HCT116 (cell line): ENCODE measurements around the gene PTPN9. TPM values are rescaled to one million over a fixed set of nuclear protein-coding genes. Genes with fewer than 3 reads are reported as not detected.

Source experiments
- ATAC-seq: fragments of 200-7000 bp; cut with Tn5 transposase; 2 replicates; pipeline ENCODE4 v1.9.1; 2020; ENCODE audit warnings: mild to moderate bottlenecking, moderate library complexity
- BruUV-seq: library from RNA; stranded (reverse); fragments of 400-500 nt; replicated peaks from 2 replicates; lab custom pipeline; 2021; lab: Mats Ljungman, UMichigan
- CTCF ChIA-PET: fragments of 300-600 bp; sonication (Branson Sonifier 250); formaldehyde crosslinking; loops from one replicate; lab custom pipeline; 2021; ENCODE audit warnings: antibody characterized with exemption; lab: Charles Lee
- POLR2A ChIA-PET: fragments of 300-600, 350-600 bp; sonication (Branson Sonifier 250); formaldehyde crosslinking; loops from one replicate; lab custom pipeline; 2021; ENCODE audit warnings: antibody characterized with exemption; lab: Charles Lee
- RAD21 ChIA-PET, 2 experiments: fragments of 300-600 bp; sonication (Branson Sonifier 250); formaldehyde crosslinking; loops; one replicate each; lab custom pipeline; 2023; ENCODE audit warnings: low total read pairs in 2 of 2; ENCODE audit not compliant: uncharacterized antibody in 2 of 2, unreplicated experiment in 2 of 2, low non-redundant PET in 1 of 2; lab: Charles Lee
- DNase-seq: peaks from one replicate; pipeline ENCODE4 v3.0.0-alpha.2; 2010; ENCODE audit warnings: low read depth, low spot score
- H2AFZ ChIP-seq: fragments of 200-600 bp; shearing (Covaris generic), sonication (generic); 2 replicates; pipeline ENCODE4 v1.6.1; 2017; ENCODE audit warnings: low read depth, mixed run types, mixed read lengths, antibody characterized with exemption, low read length; ENCODE audit not compliant: poor library complexity, severe bottlenecking
- H3K27ac ChIP-seq: 2 replicates; pipeline ENCODE4 v1.5.1; 2012; ENCODE audit warnings: low read depth, low read length
- H3K27me3 ChIP-seq: fragments of 200-600 bp; sonication (generic); 2 replicates; pipeline ENCODE4 v1.6.1; 2016; ENCODE audit warnings: mixed run types, low read length, mixed read lengths; ENCODE audit not compliant: insufficient read depth
- H3K36me3 ChIP-seq, 2 experiments: fragments of 200-500 bp in 1 of 2; fragments of 200-600 bp in 1 of 2; sonication (Bioruptor generic) in 1 of 2; sonication (generic) in 1 of 2; 2 replicates each; pipeline versions ENCODE4 v1.5.1 to v1.6.1; 2014 to 2016; ENCODE audit warnings: low read length in 2 of 2, inconsistent platforms in 1 of 2, mixed read lengths in 1 of 2, mixed run types in 1 of 2; ENCODE audit not compliant: insufficient read depth in 2 of 2, control insufficient read depth in 1 of 2
- H3K4me1 ChIP-seq, 2 experiments: fragments of 200-600 bp in 1 of 2; sonication (generic) in 1 of 2; 2 replicates each; pipeline versions ENCODE4 v1.5.1 to v1.6.1; 2012 to 2017; ENCODE audit warnings: low read length in 2 of 2, inconsistent platforms in 1 of 2, mild to moderate bottlenecking in 1 of 2, mixed read lengths in 1 of 2, mixed run types in 1 of 2, moderate library complexity in 1 of 2; ENCODE audit not compliant: insufficient read depth in 2 of 2, control insufficient read depth in 1 of 2
- H3K4me2 ChIP-seq: fragments of 200-600 bp; sonication (generic); 2 replicates; pipeline ENCODE4 v1.6.1; 2017; ENCODE audit warnings: mixed run types, low read length, mixed read lengths
- H3K4me3 ChIP-seq, 2 experiments: fragments of 200-600 bp in 1 of 2; sonication (generic) in 1 of 2; replicated peaks in 1 of 2; 2 replicates each; pipeline ENCODE4 v1.5.1; 2011 to 2016; ENCODE audit warnings: low read length in 2 of 2, control low read depth in 1 of 2, low read depth in 1 of 2, mild to moderate bottlenecking in 1 of 2, mixed read lengths in 1 of 2, mixed run types in 1 of 2
- H3K79me2 ChIP-seq: fragments of 200-600 bp; sonication (generic); 2 replicates; pipeline ENCODE4 v1.6.1; 2017; ENCODE audit warnings: mild to moderate bottlenecking, mixed run types, low read length, moderate library complexity, mixed read lengths; ENCODE audit not compliant: insufficient read depth
- H3K9ac ChIP-seq: fragments of 200-600 bp; sonication (generic); 2 replicates; pipeline ENCODE4 v1.6.1; 2016; ENCODE audit warnings: low read length, mixed read lengths
- H3K9me2 ChIP-seq: fragments of 200-600 bp; sonication (generic), shearing (Covaris generic); 2 replicates; pipeline ENCODE4 v1.6.1; 2017; ENCODE audit warnings: mixed run types, mild to moderate bottlenecking, moderate library complexity; ENCODE audit not compliant: insufficient read depth
- H3K9me3 ChIP-seq, 2 experiments: fragments of 200-500 bp in 1 of 2; fragments of 200-600 bp in 1 of 2; sonication (Bioruptor generic) in 1 of 2; sonication (generic) in 1 of 2; 2 replicates each; pipeline ENCODE4 v1.6.1; 2014 to 2017; ENCODE audit warnings: low read length in 2 of 2, mixed read lengths in 2 of 2, inconsistent platforms in 1 of 2, low read depth in 1 of 2, mild to moderate bottlenecking in 1 of 2, mixed run types in 1 of 2, moderate library complexity in 1 of 2; ENCODE audit not compliant: control insufficient read depth in 1 of 2, insufficient read depth in 1 of 2
- H4K20me1 ChIP-seq: fragments of 200-600 bp; sonication (generic), shearing (Covaris generic); 2 replicates; pipeline ENCODE4 v1.6.1; 2017; ENCODE audit warnings: mixed run types, mild to moderate bottlenecking, moderate library complexity; ENCODE audit not compliant: insufficient read depth
- CBX3 ChIP-seq: IDR thresholded peaks from 2 replicates; pipeline ENCODE4 v1.6.1; 2012; ENCODE audit warnings: low read depth
- EGR1 ChIP-seq: IDR thresholded peaks from 2 replicates; pipeline ENCODE4 v1.6.1; 2012; ENCODE audit warnings: low read depth
- ELF1 ChIP-seq: IDR thresholded peaks from 2 replicates; pipeline ENCODE4 v1.6.1; 2012; ENCODE audit warnings: low read depth, borderline replicate concordance
- EZH2 ChIP-seq: fragments of 200-600 bp; sonication (generic); IDR thresholded peaks from 2 replicates; pipeline ENCODE4 v1.6.1; 2017; ENCODE audit warnings: antibody characterized with exemption, mixed run types
- FOSL1 ChIP-seq: IDR thresholded peaks from 2 replicates; pipeline ENCODE4 v1.6.1; 2012; ENCODE audit warnings: low read depth
- JUND ChIP-seq: IDR thresholded peaks from 2 replicates; pipeline ENCODE4 v1.6.1; 2012
- POLR2A ChIP-seq: IDR thresholded peaks from 2 replicates; pipeline ENCODE4 v1.7.0; 2011; ENCODE audit warnings: borderline replicate concordance; ENCODE audit not compliant: insufficient read depth, insufficient read length; ENCODE audit errors: extremely low read depth
- RAD21 ChIP-seq: IDR thresholded peaks from 2 replicates; pipeline ENCODE4 v1.6.1; 2012; ENCODE audit warnings: low read depth, mild to moderate bottlenecking
- SP1 ChIP-seq: IDR thresholded peaks from 2 replicates; pipeline ENCODE4 v1.6.1; 2012; ENCODE audit warnings: low read depth
- YY1 ChIP-seq: IDR thresholded peaks from 2 replicates; pipeline ENCODE4 v1.6.1; 2011; ENCODE audit warnings: low read length, low read depth, moderate library complexity, mild to moderate bottlenecking; ENCODE audit not compliant: insufficient replicate concordance; ENCODE audit errors: extremely low read depth
- ZNF274 ChIP-seq: fragments of 200-500 bp; sonication (Bioruptor generic); IDR thresholded peaks from 2 replicates; pipeline ENCODE4 v1.6.1; 2014; ENCODE audit warnings: mild to moderate bottlenecking, low read depth, low read length, inconsistent platforms
- intact Hi-C: fragments of 100-400 bp; cut with micrococcal nuclease; formaldehyde crosslinking; loops from 2 replicates; pipeline ENCODE4 v1.10.0; 2022
- total RNA-seq: library from RNA; stranded (reverse); gene quantifications from one replicate; pipeline ENCODE4 v1.2.1, GENCODE V29; 2021; ENCODE audit not compliant: unreplicated experiment
- TF ChIP-seq, protein P1 (sequence below): IDR thresholded peaks from 2 replicates; pipeline ENCODE4 v1.6.1; 2011; ENCODE audit warnings: mild to moderate bottlenecking, low read length, moderate library complexity; ENCODE audit not compliant: insufficient replicate concordance; ENCODE audit errors: extremely low read depth
- TF ChIP-seq, protein P2 (sequence below), 3 experiments: fragments of 200-600 bp in 1 of 3; sonication (generic) in 1 of 3; IDR thresholded peaks in 2 of 3; conservative IDR thresholded peaks in 1 of 3; 2 replicates each; pipeline ENCODE4 v1.5.1; 2012 to 2017; ENCODE audit warnings: low read depth in 2 of 3, low read length in 2 of 3, antibody characterized with exemption in 1 of 3, borderline replicate concordance in 1 of 3, control low read depth in 1 of 3, mild to moderate bottlenecking in 1 of 3, mixed read lengths in 1 of 3, mixed run types in 1 of 3, moderate library complexity in 1 of 3; ENCODE audit not compliant: insufficient read depth in 1 of 3

PTPN9 gene
- total RNA-seq, 1 experiment from 2014 or later = 21.1 TPM

DNA sequence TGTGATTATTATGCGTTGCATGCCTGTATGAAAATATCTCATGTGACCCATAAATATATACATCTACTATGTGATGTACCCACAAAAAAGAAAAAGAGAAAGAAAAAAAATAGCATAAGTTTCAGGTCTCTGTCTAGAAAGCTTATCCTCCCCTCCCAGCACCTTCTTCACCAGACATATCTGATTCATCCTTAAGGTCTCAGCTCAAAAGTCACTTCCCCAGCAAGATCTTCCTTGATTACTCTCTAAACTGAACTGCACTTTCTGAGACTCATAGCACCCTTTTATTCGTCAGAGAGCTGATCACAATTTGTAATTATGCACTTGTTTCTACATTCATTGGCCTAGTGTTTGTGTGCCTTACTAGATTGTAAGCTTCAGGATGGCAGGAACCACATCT lies 11.1 kb upstream of the PTPN9 start:
- Histone ChIP-seq H3K9me2 (no peaks in the 10 kb centered on the region), H4K20me1 (no peaks in the 10 kb centered on the region), H3K27ac (no peak overlapping the region), H3K4me2 (no peak overlapping the region), H3K36me3 (no peaks in the 10 kb centered on the region), H3K9ac (no peak overlapping the region), H3K4me1 (no peaks in the 10 kb centered on the region), H3K27me3 (no peaks in the 10 kb centered on the region), H3K9me3 (no peaks in the 10 kb centered on the region), H3K79me2 (no peaks in the 10 kb centered on the region), H2AFZ (no peak overlapping the region), H3K4me3 (no peak overlapping the region)
- CTCF ChIA-PET = no interaction called here
- DNase-seq (no peak), ATAC-seq (no peak)
- RAD21 ChIA-PET = no interaction called here
- POLR2A ChIA-PET = no interaction called here
- no TSS peak for BruUV-seq
- intact Hi-C loops = no loop called here
- TF ChIP-seq SP1 (no peak), CBX3 (no peak), RAD21 (no peak), JUND (no peak), FOSL1 (no peak), EGR1 (no peak), ZNF274 (no peak), YY1 (no peak), ELF1 (no peak), POLR2A (no peak), EZH2 (no peak)
- TF ChIP-seq, protein P1, sequence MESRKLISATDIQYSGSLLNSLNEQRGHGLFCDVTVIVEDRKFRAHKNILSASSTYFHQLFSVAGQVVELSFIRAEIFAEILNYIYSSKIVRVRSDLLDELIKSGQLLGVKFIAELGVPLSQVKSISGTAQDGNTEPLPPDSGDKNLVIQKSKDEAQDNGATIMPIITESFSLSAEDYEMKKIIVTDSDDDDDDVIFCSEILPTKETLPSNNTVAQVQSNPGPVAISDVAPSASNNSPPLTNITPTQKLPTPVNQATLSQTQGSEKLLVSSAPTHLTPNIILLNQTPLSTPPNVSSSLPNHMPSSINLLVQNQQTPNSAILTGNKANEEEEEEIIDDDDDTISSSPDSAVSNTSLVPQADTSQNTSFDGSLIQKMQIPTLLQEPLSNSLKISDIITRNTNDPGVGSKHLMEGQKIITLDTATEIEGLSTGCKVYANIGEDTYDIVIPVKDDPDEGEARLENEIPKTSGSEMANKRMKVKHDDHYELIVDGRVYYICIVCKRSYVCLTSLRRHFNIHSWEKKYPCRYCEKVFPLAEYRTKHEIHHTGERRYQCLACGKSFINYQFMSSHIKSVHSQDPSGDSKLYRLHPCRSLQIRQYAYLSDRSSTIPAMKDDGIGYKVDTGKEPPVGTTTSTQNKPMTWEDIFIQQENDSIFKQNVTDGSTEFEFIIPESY = no peak
- TF ChIP-seq, protein P2, sequence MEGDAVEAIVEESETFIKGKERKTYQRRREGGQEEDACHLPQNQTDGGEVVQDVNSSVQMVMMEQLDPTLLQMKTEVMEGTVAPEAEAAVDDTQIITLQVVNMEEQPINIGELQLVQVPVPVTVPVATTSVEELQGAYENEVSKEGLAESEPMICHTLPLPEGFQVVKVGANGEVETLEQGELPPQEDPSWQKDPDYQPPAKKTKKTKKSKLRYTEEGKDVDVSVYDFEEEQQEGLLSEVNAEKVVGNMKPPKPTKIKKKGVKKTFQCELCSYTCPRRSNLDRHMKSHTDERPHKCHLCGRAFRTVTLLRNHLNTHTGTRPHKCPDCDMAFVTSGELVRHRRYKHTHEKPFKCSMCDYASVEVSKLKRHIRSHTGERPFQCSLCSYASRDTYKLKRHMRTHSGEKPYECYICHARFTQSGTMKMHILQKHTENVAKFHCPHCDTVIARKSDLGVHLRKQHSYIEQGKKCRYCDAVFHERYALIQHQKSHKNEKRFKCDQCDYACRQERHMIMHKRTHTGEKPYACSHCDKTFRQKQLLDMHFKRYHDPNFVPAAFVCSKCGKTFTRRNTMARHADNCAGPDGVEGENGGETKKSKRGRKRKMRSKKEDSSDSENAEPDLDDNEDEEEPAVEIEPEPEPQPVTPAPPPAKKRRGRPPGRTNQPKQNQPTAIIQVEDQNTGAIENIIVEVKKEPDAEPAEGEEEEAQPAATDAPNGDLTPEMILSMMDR (IDR thresholded peaks at IDR 0.05 in 2 of 3, conservative IDR thresholded peaks at IDR 0.05 in 1 of 3; ENCODE audit: borderline replicate concordance in 1 of 3, insufficient read depth in 1 of 3, low read depth in 2 of 3, low read length in 2 of 3) = no peak
